Prostate gland (tissue), 2 donors: ENCODE results near the gene NOC4L.

Source experiments
- POLR2A ChIP-seq: fragments of 450-650 bp; IDR thresholded peaks from one replicate; pipeline ENCODE4 v1.6.1; 2016; ENCODE audit warnings: antibody characterized with exemption, mild to moderate bottlenecking
- POLR2AphosphoS5 ChIP-seq: sonication (generic); formaldehyde crosslinking; IDR thresholded peaks from one replicate; pipeline ENCODE4 v1.6.1; 2017; ENCODE audit warnings: antibody characterized with exemption
- TF ChIP-seq, protein P1 (sequence below), 4 experiments: fragments of 200-600 bp in 2 of 4; fragments of 450-650 bp in 2 of 4; sonication (generic) in 2 of 4; IDR thresholded peaks; 1 replicate in 3 of 4; 2 replicates in 1 of 4; pipeline ENCODE4 v1.5.1; 2016 to 2019; ENCODE audit warnings: antibody characterized with exemption in 4 of 4, mild to moderate bottlenecking in 2 of 4, moderate library complexity in 2 of 4

DNA sequence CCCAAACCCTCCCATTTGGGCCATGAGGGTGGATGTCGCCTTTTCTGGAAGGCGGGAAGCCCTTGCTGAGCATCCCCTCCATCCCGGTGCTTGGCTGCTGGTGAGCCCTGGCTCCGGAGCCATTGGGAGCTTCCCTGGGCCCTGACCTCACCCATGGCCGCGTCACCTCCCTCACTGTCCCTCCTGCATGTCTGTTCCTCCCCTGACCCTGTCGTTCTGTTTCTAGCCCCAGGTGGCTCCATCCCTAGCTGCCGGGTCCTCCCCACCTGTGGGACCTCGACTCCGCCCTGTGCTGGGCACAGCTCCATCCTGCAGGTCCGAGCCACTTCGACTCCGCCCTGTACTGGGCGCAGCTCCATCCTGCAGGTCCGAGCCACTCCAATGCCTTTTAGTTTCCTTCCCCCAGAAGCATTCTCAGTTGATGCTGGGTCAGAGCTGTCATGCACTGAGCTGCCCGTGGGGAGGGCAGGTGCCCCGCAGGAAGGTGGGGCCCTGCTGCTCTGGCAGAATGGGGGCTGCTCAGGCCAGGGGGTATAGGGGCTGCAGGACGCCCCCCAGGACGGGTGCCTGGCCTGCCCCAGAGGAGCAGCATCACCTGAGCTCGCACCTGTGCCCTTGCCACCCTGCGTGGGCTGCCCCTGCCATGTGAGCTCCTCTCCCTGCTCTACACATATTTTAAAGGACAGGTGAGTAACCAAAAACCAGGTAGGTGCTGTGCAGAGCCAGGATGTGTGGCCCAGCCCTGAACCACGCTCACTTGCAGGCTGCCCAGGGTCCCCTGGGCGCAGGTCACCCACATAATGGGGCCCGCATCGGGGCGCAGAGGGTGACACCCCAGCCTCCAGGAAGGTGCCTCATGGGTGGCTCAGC is 19.0 kb downstream of the NOC4L start:
- TF ChIP-seq POLR2A, result no peak
- no peak for TF ChIP-seq POLR2AphosphoS5
- TF ChIP-seq, protein P1, sequence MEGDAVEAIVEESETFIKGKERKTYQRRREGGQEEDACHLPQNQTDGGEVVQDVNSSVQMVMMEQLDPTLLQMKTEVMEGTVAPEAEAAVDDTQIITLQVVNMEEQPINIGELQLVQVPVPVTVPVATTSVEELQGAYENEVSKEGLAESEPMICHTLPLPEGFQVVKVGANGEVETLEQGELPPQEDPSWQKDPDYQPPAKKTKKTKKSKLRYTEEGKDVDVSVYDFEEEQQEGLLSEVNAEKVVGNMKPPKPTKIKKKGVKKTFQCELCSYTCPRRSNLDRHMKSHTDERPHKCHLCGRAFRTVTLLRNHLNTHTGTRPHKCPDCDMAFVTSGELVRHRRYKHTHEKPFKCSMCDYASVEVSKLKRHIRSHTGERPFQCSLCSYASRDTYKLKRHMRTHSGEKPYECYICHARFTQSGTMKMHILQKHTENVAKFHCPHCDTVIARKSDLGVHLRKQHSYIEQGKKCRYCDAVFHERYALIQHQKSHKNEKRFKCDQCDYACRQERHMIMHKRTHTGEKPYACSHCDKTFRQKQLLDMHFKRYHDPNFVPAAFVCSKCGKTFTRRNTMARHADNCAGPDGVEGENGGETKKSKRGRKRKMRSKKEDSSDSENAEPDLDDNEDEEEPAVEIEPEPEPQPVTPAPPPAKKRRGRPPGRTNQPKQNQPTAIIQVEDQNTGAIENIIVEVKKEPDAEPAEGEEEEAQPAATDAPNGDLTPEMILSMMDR (IDR thresholded peaks at IDR 0.05), result no peak
